ENCODE measurements around the gene RPP30. TPM values are rescaled to one million over a fixed set of nuclear protein-coding genes. Genes with fewer than 3 reads are reported as not detected.

Gene RPP30
- total and polyA plus RNA-seq, 2 of the 13 experiments (the other 11 are each of a cell fraction or from before 2014, with no cell fraction given) = 27.1 to 65.0 TPM

DNA sequence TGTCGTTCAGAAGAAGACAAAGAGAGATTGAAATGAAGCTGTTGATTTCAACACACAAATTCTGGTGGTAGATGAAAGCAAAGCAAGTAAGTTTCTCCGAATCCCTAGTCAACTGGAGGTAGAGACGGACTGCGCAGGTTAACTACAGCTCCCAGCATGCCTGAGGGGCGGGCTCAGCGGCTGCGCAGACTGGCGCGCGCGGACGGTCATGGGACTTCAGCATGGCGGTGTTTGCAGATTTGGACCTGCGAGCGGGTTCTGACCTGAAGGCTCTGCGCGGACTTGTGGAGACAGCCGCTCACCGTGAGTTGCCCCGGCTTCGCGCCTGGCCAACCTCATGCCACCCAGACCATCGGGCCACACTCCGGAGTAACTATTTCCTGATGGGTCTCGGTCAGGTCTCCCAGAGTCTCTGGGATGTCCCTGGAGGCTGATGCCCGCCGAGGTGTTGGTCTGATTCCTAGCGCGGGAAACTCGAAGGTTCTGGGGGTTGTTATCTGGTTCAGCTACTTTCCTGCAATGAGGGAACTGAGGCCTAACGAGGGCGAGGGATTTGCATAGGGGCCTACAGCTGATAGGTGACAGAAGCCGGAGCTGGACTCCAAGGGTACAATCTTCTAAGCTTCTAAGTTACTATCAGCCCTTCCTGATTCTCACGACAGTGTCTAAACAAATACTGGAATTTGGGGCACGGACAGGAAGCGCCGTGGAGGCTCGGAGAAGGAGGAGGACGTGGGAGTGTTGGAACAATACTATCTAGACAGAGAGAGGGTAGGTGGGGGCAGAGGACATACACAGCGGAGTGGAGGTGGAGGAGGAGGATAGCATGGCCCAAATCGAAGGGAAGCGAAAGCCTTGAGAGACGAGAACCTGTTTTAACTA lies at the start of gene RPP30 (continued):
- TF ChIP-seq, protein P1, sequence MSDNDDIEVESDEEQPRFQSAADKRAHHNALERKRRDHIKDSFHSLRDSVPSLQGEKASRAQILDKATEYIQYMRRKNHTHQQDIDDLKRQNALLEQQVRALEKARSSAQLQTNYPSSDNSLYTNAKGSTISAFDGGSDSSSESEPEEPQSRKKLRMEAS (IDR thresholded peaks at IDR 0.05) = peak; percentile 33
- TF ChIP-seq RBFOX2 (IDR thresholded peaks at IDR 0.05; ENCODE audit: low read depth, low read length) (peak; percentile 83), E2F1 (CRISPR knock-in tag; IDR thresholded peaks at IDR 0.05) (peak; percentile 56; the same call in 1 of the 2 replicates), ZMYM2 (CRISPR knock-in tag; IDR thresholded peaks at IDR 0.05) (no peak), ZNF724P (CRISPR knock-in tag; IDR thresholded peaks at IDR 0.05; ENCODE audit: borderline replicate concordance) (peak; percentile 66; the same call in 1 of the 2 replicates), RXRA (CRISPR knock-in tag; IDR thresholded peaks at IDR 0.05) (no peak), REXO4 (CRISPR knock-in tag; IDR thresholded peaks at IDR 0.05; ENCODE audit: borderline replicate concordance) (no peak), THAP11 (CRISPR knock-in tag; IDR thresholded peaks at IDR 0.05) (peak; percentile 99), SMAD1 (CRISPR knock-in tag; IDR thresholded peaks at IDR 0.05; ENCODE audit: borderline replicate concordance, low read depth) (peak; percentile 83; the same call in 1 of the 2 replicates), KDM5B (CRISPR knock-in tag; IDR thresholded peaks at IDR 0.05; ENCODE audit: borderline replicate concordance) (peak; percentile 45; the same call in 1 of the 2 replicates), ZMYM4 (CRISPR knock-in tag; IDR thresholded peaks at IDR 0.05) (peak; percentile 19), ZGPAT (CRISPR knock-in tag; IDR thresholded peaks at IDR 0.05) (peak; percentile 67; the same call in 1 of the 2 replicates), SRF (IDR thresholded peaks at IDR 0.05; ENCODE audit: low read depth, low read length) (no peak), ATM (IDR thresholded peaks at IDR 0.05; ENCODE audit: borderline replicate concordance) (no peak), GABPA (IDR thresholded peaks at IDR 0.05; ENCODE audit: low read depth, low read length) (no peak), GABPA (CRISPR knock-in tag; IDR thresholded peaks at IDR 0.05; ENCODE audit: low read depth) (peak; percentile 59), TFE3 (CRISPR knock-in tag; IDR thresholded peaks at IDR 0.05) (peak; percentile 79), ZNF816 (CRISPR knock-in tag; IDR thresholded peaks at IDR 0.05; ENCODE audit: borderline replicate concordance) (peak; percentile 78; the same call in 1 of the 2 replicates), PHF20 (CRISPR knock-in tag; IDR thresholded peaks at IDR 0.05) (peak; percentile 83), CREM (IDR thresholded peaks at IDR 0.05) (peak; percentile 76), CREM (CRISPR knock-in tag; IDR thresholded peaks at IDR 0.05) (no peak), GZF1 (CRISPR knock-in tag; IDR thresholded peaks at IDR 0.05) (0 out of 2 replicates have a peak, but pooled peaks have one; percentile 61), SP2 (CRISPR knock-in tag; IDR thresholded peaks at IDR 0.05) (0 out of 2 replicates have a peak, but pooled peaks have one; percentile 33), ZC3H13 (CRISPR knock-in tag; IDR thresholded peaks at IDR 0.05) (no peak), ZNF501 (CRISPR knock-in tag; IDR thresholded peaks at IDR 0.05) (peak; percentile 93)
- TF ChIP-seq, protein P2, sequence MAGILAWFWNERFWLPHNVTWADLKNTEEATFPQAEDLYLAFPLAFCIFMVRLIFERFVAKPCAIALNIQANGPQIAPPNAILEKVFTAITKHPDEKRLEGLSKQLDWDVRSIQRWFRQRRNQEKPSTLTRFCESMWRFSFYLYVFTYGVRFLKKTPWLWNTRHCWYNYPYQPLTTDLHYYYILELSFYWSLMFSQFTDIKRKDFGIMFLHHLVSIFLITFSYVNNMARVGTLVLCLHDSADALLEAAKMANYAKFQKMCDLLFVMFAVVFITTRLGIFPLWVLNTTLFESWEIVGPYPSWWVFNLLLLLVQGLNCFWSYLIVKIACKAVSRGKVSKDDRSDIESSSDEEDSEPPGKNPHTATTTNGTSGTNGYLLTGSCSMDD (CRISPR knock-in tag; IDR thresholded peaks at IDR 0.05) = no peak

Measured in HepG2 (cell line).